Esophagus muscularis mucosa (tissue), 4 donors: Measurements from ENCODE around the gene STAB2. TPM values are rescaled to one million over a fixed set of nuclear protein-coding genes. Genes with fewer than 3 reads are reported as not detected.

Experiments
- DNase-seq: peaks from one replicate; pipeline ENCODE4 v3.0.0-alpha.2; 2017; ENCODE audit errors: extremely low spot score
- H3K27ac ChIP-seq, 4 donors: fragments of 200-600 bp; sonication (generic); replicated peaks in 1 of 4; 1 replicate in 3 of 4; 2 replicates in 1 of 4; pipeline ENCODE4 v1.5.1; 2016 to 2019; ENCODE audit warnings: mild to moderate bottlenecking in 1 of 4
- H3K27me3 ChIP-seq, 4 donors: fragments of 200-600 bp; sonication (generic); one replicate each; pipeline versions ENCODE4 v1.5.1 to v1.6.0; 2016 to 2019
- H3K36me3 ChIP-seq, 4 donors: fragments of 200-600 bp; sonication (generic); one replicate each; pipeline ENCODE4 v1.5.1; 2016 to 2019
- H3K4me1 ChIP-seq, 4 donors: fragments of 200-600 bp; sonication (generic); one replicate each; pipeline ENCODE4 v1.5.1; 2016 to 2019
- H3K4me3 ChIP-seq, 4 donors: fragments of 200-600 bp; sonication (generic); 1 replicate in 2 of 4; 2 replicates in 2 of 4; pipeline ENCODE4 v1.5.1; 2016 to 2019; ENCODE audit warnings: mild to moderate bottlenecking in 4 of 4, moderate library complexity in 1 of 4
- H3K9me3 ChIP-seq, 4 donors: fragments of 200-600 bp; sonication (generic); 1 replicate in 3 of 4; 2 replicates in 1 of 4; pipeline ENCODE4 v1.5.1; 2016 to 2019
- EP300 ChIP-seq: sonication (generic); formaldehyde crosslinking; IDR thresholded peaks from one replicate; pipeline ENCODE4 v1.6.1; 2017; ENCODE audit warnings: antibody characterized with exemption
- POLR2A ChIP-seq: fragments of 450-650 bp; IDR thresholded peaks from one replicate; pipeline ENCODE4 v1.6.1; 2017; ENCODE audit warnings: antibody characterized with exemption, moderate library complexity, mild to moderate bottlenecking, low read depth
- POLR2AphosphoS5 ChIP-seq, 2 donors: sonication (generic); formaldehyde crosslinking; IDR thresholded peaks; one replicate each; pipeline ENCODE4 v1.6.1; 2017; ENCODE audit warnings: antibody characterized with exemption in 2 of 2
- WGBS: methylation state at CpG from one replicate; pipeline ENCODE4 v1.1.5; 2018; 5-methylcytosine and 5-hydroxymethylcytosine counted together
- intact Hi-C: fragments of 100-400 bp; cut with DNase I; formaldehyde crosslinking; loops from one replicate; pipeline ENCODE4 v1.15.1; 2023
- total RNA-seq, 4 donors: library from RNA; depleted of rRNA; stranded (reverse); fragments of >200 nt; gene quantifications; one replicate each; pipeline versions ENCODE4 v1.1.0 to v1.2.1, GENCODE V29; 2016
- TF ChIP-seq, protein P1 (sequence below), 3 experiments: fragments of 200-600 bp in 2 of 3; fragments of 450-650 bp in 1 of 3; sonication (generic) in 2 of 3; IDR thresholded peaks; one replicate each; pipeline ENCODE4 v1.5.1; 2017 to 2019; ENCODE audit warnings: antibody characterized with exemption in 3 of 3, mild to moderate bottlenecking in 2 of 3, moderate library complexity in 1 of 3

The STAB2 gene
- total RNA-seq, 4 donors from 2014 or later = under 0.01 to 0.50 (median 0.29) TPM; not detected in 1

DNA sequence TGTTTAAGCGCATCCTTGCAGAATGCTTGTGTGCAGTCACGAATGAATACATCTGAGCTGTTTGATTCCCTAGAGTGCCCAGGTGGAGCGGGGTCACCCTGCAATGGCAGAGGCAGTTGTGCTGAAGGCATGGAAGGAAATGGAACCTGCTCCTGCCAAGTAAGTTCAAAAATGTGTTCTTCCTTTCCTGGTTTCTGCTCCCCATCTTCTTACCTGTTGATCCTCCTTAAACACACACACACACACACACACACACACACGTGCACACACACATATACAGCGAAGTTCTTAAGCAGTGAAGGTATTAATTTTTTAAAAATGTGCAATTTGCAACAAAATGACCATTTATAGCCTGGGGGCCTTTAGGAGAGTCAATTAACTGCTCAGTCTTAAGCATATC, 33.3 kb downstream of the STAB2 start:
- H3K4me3 ChIP-seq = no peak overlapping the region
- TF ChIP-seq EP300 (no peak), POLR2A (no peak), POLR2AphosphoS5 (IDR thresholded peaks at IDR 0.05) (no peak)
- TF ChIP-seq, protein P1, sequence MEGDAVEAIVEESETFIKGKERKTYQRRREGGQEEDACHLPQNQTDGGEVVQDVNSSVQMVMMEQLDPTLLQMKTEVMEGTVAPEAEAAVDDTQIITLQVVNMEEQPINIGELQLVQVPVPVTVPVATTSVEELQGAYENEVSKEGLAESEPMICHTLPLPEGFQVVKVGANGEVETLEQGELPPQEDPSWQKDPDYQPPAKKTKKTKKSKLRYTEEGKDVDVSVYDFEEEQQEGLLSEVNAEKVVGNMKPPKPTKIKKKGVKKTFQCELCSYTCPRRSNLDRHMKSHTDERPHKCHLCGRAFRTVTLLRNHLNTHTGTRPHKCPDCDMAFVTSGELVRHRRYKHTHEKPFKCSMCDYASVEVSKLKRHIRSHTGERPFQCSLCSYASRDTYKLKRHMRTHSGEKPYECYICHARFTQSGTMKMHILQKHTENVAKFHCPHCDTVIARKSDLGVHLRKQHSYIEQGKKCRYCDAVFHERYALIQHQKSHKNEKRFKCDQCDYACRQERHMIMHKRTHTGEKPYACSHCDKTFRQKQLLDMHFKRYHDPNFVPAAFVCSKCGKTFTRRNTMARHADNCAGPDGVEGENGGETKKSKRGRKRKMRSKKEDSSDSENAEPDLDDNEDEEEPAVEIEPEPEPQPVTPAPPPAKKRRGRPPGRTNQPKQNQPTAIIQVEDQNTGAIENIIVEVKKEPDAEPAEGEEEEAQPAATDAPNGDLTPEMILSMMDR (IDR thresholded peaks at IDR 0.05) = no peak
- intact Hi-C loops = no loop called here
- H3K27ac ChIP-seq = no peak overlapping the region
- no peaks in the 10 kb centered on the region for H3K36me3 ChIP-seq
- no peaks in the 10 kb centered on the region for H3K27me3 ChIP-seq
- 89% methylated on average over 5 of the region's 5 CpGs for WGBS
- H3K4me1 ChIP-seq = no peaks in the 10 kb centered on the region
- DNase-seq = peak; percentile 66
- H3K9me3 ChIP-seq = no peaks in the 10 kb centered on the region

DNA sequence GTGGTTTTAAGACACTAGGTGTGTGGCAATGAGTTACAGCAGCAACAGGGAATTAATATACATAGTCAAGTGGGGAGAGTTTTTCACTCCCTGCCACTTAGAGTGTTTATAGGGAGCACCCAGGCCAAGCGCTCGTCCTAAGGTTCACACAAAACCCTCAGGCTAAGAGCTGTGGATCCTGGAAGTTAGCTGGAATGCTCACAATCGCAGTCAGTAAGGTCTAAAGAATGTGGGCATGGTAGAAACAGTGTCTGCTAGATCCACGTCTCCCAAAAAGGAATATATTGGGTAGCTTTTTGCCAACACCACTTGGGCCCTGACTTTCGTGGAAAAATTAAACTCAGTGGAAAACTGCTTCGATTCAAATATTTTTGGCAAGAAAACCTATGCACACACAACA, 36.6 kb downstream of the STAB2 start:
- TF ChIP-seq, protein P1 (IDR thresholded peaks at IDR 0.05) = no peak
- TF ChIP-seq POLR2A = no peak
- TF ChIP-seq POLR2AphosphoS5 (IDR thresholded peaks at IDR 0.05) = no peak
- TF ChIP-seq EP300 = no peak
- H3K27ac ChIP-seq = peak overlapping the region in 3 of 4 donors; percentile 10 to 46 (median 40)
- H3K27me3 ChIP-seq = no peaks in the 10 kb centered on the region
- H3K9me3 ChIP-seq = no peaks in the 10 kb centered on the region
- intact Hi-C loops = no loop called here
- H3K4me1 ChIP-seq = peaks cover 13 to 22% (median 16%) of the 10 kb centered on the region in 4 donors
- H3K36me3 ChIP-seq = no peaks in the 10 kb centered on the region
- no peak overlapping the region for H3K4me3 ChIP-seq
- peak; percentile 84 for DNase-seq
- WGBS = 65% methylated on average over 6 of the region's 6 CpGs

DNA sequence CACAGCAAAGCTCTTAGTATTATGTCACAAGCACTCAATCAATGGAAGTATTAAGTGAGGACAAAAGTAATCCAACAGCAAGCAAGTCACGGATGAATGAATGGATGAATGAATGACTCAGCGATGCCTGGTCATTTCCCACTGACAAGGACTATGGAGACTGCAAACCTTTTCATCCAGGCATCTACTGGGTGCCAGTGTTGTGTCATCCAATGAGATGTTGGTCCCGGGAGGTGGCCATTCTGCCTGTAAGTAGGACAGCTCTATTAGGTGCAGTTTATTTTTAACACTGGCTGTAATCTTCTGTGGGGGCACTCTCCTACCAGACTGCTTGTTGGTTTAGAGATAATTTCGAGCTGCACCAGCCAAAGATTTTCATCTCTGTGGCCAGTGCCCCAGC, 39.4 kb downstream of the STAB2 start:
- H3K9me3 ChIP-seq = no peaks in the 10 kb centered on the region
- peaks cover 13 to 29% (median 18%) of the 10 kb centered on the region in 4 donors for H3K4me1 ChIP-seq
- WGBS = 76% methylated on average over 4 of the region's 4 CpGs
- peak overlapping the region in 2 of 4 donors; percentile 73 to 77 for H3K27ac ChIP-seq
- H3K36me3 ChIP-seq = no peaks in the 10 kb centered on the region
- H3K27me3 ChIP-seq = no peaks in the 10 kb centered on the region
- no peak overlapping the region for H3K4me3 ChIP-seq
- TF ChIP-seq POLR2A (no peak), EP300 (no peak), POLR2AphosphoS5 (IDR thresholded peaks at IDR 0.05) (peak in 1 of 2 donors; percentile 55)
- TF ChIP-seq, protein P1 (IDR thresholded peaks at IDR 0.05) = peak in 1 of 3 experiments; percentile 62
- peak; percentile 94 for DNase-seq
- intact Hi-C loops = loop anchor here (5.0 kb wide), 2 partner anchors 131 to 246 kb away; no protein-coding TSS in a partner anchor

DNA sequence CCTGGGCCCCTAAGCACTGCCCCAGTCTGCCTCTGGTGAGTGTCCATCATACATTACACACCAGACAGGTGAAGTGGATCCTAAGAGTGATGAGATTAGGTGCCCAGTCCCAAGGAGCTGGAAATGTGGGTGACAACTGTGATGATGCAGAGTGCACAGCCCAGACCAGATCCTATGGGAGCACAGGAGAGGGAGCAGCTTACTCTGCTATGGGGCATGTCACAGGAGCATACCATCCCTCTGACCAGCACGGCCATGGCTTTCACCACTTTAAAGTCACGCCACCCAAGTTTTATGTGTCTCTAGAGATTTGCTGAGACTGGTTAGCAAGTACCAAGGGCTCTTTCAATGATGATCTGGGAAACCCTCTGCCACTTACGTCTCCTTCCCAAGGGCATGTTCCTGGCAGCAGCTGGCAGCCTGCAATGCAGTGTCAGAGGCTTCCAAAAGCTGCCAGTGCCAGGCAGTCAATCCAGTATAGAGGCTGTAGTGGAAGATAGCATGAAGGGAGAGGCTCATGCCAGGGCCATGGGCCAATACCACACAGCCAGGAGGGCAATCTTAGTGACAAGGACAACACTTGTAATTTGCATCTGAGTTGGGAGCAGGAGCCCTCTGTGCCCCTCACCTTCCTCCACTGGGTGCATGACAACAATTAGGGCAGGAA, 40.2 kb downstream of the STAB2 start:
- DNase-seq = peak; percentile 89
- Histone ChIP-seq H3K36me3 (no peaks in the 10 kb centered on the region), H3K4me1 (peaks cover 13 to 29% (median 18%) of the 10 kb centered on the region in 4 donors), H3K27ac (peak overlapping the region in 2 of 4 donors; percentile 73 to 77), H3K9me3 (peaks cover 0 to 6% (median 0%) of the 10 kb centered on the region in 4 donors), H3K4me3 (no peak overlapping the region), H3K27me3 (no peaks in the 10 kb centered on the region)
- intact Hi-C loops = loop anchor here (5.0 kb wide), 2 partner anchors 130 to 245 kb away; no protein-coding TSS in a partner anchor
- no peak for TF ChIP-seq POLR2A
- TF ChIP-seq POLR2AphosphoS5 (IDR thresholded peaks at IDR 0.05) = no peak
- TF ChIP-seq, protein P1 (IDR thresholded peaks at IDR 0.05) = no peak
- TF ChIP-seq EP300 = no peak
- WGBS = 94% methylated on average over 3 of the region's 3 CpGs
